Ovary (tissue), 3 donors: Measurements from ENCODE around the gene MCU.

Experiments
- EP300 ChIP-seq: sonication (generic); formaldehyde crosslinking; IDR thresholded peaks from one replicate; pipeline ENCODE4 v1.6.1; 2017; ENCODE audit warnings: antibody characterized with exemption
- POLR2A ChIP-seq: fragments of 450-650 bp; IDR thresholded peaks from one replicate; pipeline ENCODE4 v1.6.1; 2017; ENCODE audit warnings: antibody characterized with exemption, mild to moderate bottlenecking, moderate library complexity
- TF ChIP-seq, protein P1 (sequence below), 3 donors: fragments of 450-650 bp in 2 of 3; fragments of 200-600 bp in 1 of 3; IDR thresholded peaks; one replicate each; pipeline versions ENCODE4 v1.5.1 to v1.8.0; 2016 to 2022; ENCODE audit warnings: antibody characterized with exemption in 3 of 3, mild to moderate bottlenecking in 1 of 3
- donor health status: DM: no; HTN: no; CAD: no.

DNA sequence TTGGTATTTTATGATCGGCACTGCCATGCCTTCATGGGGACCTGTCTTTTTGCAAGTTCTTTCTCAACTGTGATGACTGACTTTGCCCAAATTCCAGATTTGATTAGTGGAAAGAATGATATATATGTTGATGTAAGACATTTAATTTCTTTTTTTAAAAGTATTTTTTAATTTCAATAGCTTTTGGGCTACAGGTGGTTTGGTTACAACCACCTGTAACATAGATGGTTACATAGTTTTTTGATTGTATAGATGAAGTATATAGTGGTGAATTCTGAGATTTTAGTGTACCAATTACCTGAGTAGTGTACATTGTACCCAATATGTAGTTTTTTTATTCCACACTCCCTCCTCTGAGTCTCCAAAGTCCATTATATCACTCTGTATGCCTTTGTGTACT, 69.6 kb downstream of the MCU start:
- TF ChIP-seq, protein P1, sequence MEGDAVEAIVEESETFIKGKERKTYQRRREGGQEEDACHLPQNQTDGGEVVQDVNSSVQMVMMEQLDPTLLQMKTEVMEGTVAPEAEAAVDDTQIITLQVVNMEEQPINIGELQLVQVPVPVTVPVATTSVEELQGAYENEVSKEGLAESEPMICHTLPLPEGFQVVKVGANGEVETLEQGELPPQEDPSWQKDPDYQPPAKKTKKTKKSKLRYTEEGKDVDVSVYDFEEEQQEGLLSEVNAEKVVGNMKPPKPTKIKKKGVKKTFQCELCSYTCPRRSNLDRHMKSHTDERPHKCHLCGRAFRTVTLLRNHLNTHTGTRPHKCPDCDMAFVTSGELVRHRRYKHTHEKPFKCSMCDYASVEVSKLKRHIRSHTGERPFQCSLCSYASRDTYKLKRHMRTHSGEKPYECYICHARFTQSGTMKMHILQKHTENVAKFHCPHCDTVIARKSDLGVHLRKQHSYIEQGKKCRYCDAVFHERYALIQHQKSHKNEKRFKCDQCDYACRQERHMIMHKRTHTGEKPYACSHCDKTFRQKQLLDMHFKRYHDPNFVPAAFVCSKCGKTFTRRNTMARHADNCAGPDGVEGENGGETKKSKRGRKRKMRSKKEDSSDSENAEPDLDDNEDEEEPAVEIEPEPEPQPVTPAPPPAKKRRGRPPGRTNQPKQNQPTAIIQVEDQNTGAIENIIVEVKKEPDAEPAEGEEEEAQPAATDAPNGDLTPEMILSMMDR (IDR thresholded peaks at IDR 0.05): no peak
- no peak for TF ChIP-seq POLR2A
- TF ChIP-seq EP300: no peak
